SK-N-SH (cell line): Measurements from ENCODE around the gene DR1. TPM values are rescaled to one million over a fixed set of nuclear protein-coding genes. Genes with fewer than 3 reads are reported as not detected.
A peak's percentile ranks its signal among the peaks of the same experiment; 100 is the strongest.
"Not testable (repeated sequence)": the region's sequence is repeated elsewhere in the genome, so short reads cannot be mapped to it uniquely, and the experiment has no call there.

Source experiments
- CTCF ChIA-PET: fragments of 300-600, 350-600 bp; formaldehyde crosslinking; extraction: SDS; loops from one replicate; lab custom pipeline; 2021; lab: Yijun Ruan, JAX
- POLR2A ChIA-PET: fragments of 350-600 bp; sonication (Branson Sonifier 250); formaldehyde crosslinking; extraction: SDS; loops from one replicate; lab custom pipeline; 2020; ENCODE audit warnings: antibody characterized with exemption, inconsistent platforms; lab: Yijun Ruan, JAX
- DNase-seq: peaks from one replicate; pipeline ENCODE4 v3.0.0; 2012
- H2AFZ ChIP-seq: fragments of 200-600 bp; sonication (generic); 2 replicates; pipeline ENCODE4 v1.8.1; 2016; ENCODE audit warnings: antibody characterized with exemption, mild to moderate bottlenecking, low read depth
- H3F3A ChIP-seq: fragments of 200-600 bp; sonication (generic); replicated peaks from 2 replicates; pipeline ENCODE3; 2016; ENCODE audit warnings: antibody characterized with exemption, mild to moderate bottlenecking; ENCODE audit not compliant: insufficient read depth
- H3K27ac ChIP-seq, 2 experiments: fragments of 200-500 bp in 1 of 2; fragments of 200-600 bp in 1 of 2; sonication (Bioruptor generic) in 1 of 2; sonication (generic), shearing (Covaris generic) in 1 of 2; 2 replicates each; pipeline versions ENCODE4 v1.5.1 to v1.6.1; 2014 to 2016; ENCODE audit warnings: low read depth in 2 of 2, inconsistent platforms in 1 of 2, low read length in 1 of 2, mild to moderate bottlenecking in 1 of 2, mixed read lengths in 1 of 2
- H3K27me3 ChIP-seq: fragments of 200-600 bp; sonication (generic), shearing (Covaris generic); 2 replicates; pipeline ENCODE4 v1.6.1; 2016; ENCODE audit warnings: mixed run types; ENCODE audit not compliant: insufficient read depth
- H3K36me3 ChIP-seq, 2 experiments: fragments of 200-500 bp in 1 of 2; fragments of 200-600 bp in 1 of 2; sonication (Bioruptor generic) in 1 of 2; sonication (generic) in 1 of 2; replicated peaks in 1 of 2; 2 replicates each; pipeline versions ENCODE3 to v1.5.1; 2014 to 2016; ENCODE audit warnings: low read length in 1 of 2, mild to moderate bottlenecking in 1 of 2; ENCODE audit not compliant: insufficient read depth in 2 of 2, control insufficient read depth in 1 of 2
- H3K4me1 ChIP-seq, 2 experiments: fragments of 200-500 bp in 1 of 2; fragments of 200-600 bp in 1 of 2; sonication (Bioruptor generic) in 1 of 2; sonication (generic), shearing (Covaris generic) in 1 of 2; 2 replicates each; pipeline versions ENCODE4 v1.5.1 to v1.6.1; 2014 to 2016; ENCODE audit warnings: low read depth in 1 of 2, low read length in 1 of 2, mixed run types in 1 of 2; ENCODE audit not compliant: insufficient read depth in 2 of 2, control insufficient read depth in 1 of 2
- H3K4me2 ChIP-seq: fragments of 200-600 bp; sonication (generic), shearing (Covaris generic); 2 replicates; pipeline ENCODE4 v1.6.1; 2017; ENCODE audit warnings: mixed run types
- H3K4me3 ChIP-seq, 2 experiments: fragments of 200-500 bp in 1 of 2; fragments of 200-600 bp in 1 of 2; sonication (Bioruptor generic) in 1 of 2; sonication (generic), shearing (Covaris generic) in 1 of 2; 2 replicates each; pipeline versions ENCODE4 v1.5.1 to v1.8.1; 2014 to 2016; ENCODE audit warnings: low read depth in 2 of 2, inconsistent platforms in 1 of 2, low read length in 1 of 2, mild to moderate bottlenecking in 1 of 2, mixed read lengths in 1 of 2, moderate library complexity in 1 of 2
- H3K79me2 ChIP-seq: fragments of 200-600 bp; sonication (generic); 2 replicates; pipeline ENCODE4 v1.8.1; 2017; ENCODE audit warnings: mild to moderate bottlenecking; ENCODE audit not compliant: insufficient read depth
- H3K9ac ChIP-seq: fragments of 200-600 bp; sonication (generic); 2 replicates; pipeline ENCODE4 v1.6.1; 2017; ENCODE audit warnings: mixed run types
- H3K9me2 ChIP-seq: fragments of 200-600 bp; sonication (generic); 2 replicates; pipeline ENCODE4 v1.6.1; 2017; ENCODE audit warnings: mixed run types
- H3K9me3 ChIP-seq: fragments of 200-600 bp; sonication (generic); 2 replicates; pipeline ENCODE4 v1.6.1; 2017; ENCODE audit warnings: mixed run types, mild to moderate bottlenecking, moderate library complexity
- H4K20me1 ChIP-seq: fragments of 200-600 bp; sonication (generic); 2 replicates; pipeline ENCODE4 v1.6.1; 2017; ENCODE audit warnings: mild to moderate bottlenecking, mixed run types; ENCODE audit not compliant: insufficient read depth
- CHD2 ChIP-seq: fragments of 150-350 bp; IDR thresholded peaks from 2 replicates; pipeline ENCODE4 v1.6.1; 2018; ENCODE audit warnings: low read length; ENCODE audit not compliant: partially characterized antibody
- CTCF ChIP-seq: fragments of 200-600 bp; sonication (generic); IDR thresholded peaks from 2 replicates; pipeline ENCODE4 v1.6.1; 2017; ENCODE audit warnings: antibody characterized with exemption, mild to moderate bottlenecking, moderate library complexity
- EZH2phosphoT487 ChIP-seq: fragments of 200-600 bp; sonication (generic); IDR thresholded peaks from 2 replicates; pipeline ENCODE4 v1.6.1; 2017; ENCODE audit warnings: low read depth, mixed run types, mild to moderate bottlenecking, antibody characterized with exemption, moderate library complexity, borderline replicate concordance
- FOSL2 ChIP-seq: IDR thresholded peaks from 2 replicates; pipeline ENCODE4 v1.4.0; 2012; ENCODE audit warnings: low read depth, mild to moderate bottlenecking, moderate library complexity, borderline replicate concordance
- FOXM1 ChIP-seq: IDR thresholded peaks from 2 replicates; pipeline ENCODE4 v1.4.0; 2012; ENCODE audit warnings: low read depth, mild to moderate bottlenecking
- JUND ChIP-seq: IDR thresholded peaks from 2 replicates; pipeline ENCODE4 v1.4.0; 2012
- MEF2A ChIP-seq: IDR thresholded peaks from 2 replicates; pipeline ENCODE4 v1.4.0; 2012; ENCODE audit warnings: low read depth, borderline replicate concordance
- MXI1 ChIP-seq: IDR thresholded peaks from 2 replicates; pipeline ENCODE4 v1.6.1; 2012; ENCODE audit warnings: mild to moderate bottlenecking, low read depth, low read length, improper control_type of control experiment
- NRF1 ChIP-seq: IDR thresholded peaks from 2 replicates; pipeline ENCODE4 v1.6.1; 2012; ENCODE audit warnings: low read depth, mild to moderate bottlenecking, low read length
- RAD21 ChIP-seq: IDR thresholded peaks from 2 replicates; pipeline ENCODE4 v1.6.1; 2012; ENCODE audit warnings: mild to moderate bottlenecking, low read length
- RCOR1 ChIP-seq: fragments of 150-350 bp; IDR thresholded peaks from 2 replicates; pipeline ENCODE4 v1.6.1; 2017; ENCODE audit warnings: antibody characterized with exemption, low read length
- REST ChIP-seq: IDR thresholded peaks from 2 replicates; pipeline ENCODE4 v1.6.1; 2012; ENCODE audit warnings: mild to moderate bottlenecking, low read depth, low read length, moderate library complexity
- RXRA ChIP-seq: IDR thresholded peaks from 2 replicates; pipeline ENCODE4 v1.4.0; 2012; ENCODE audit warnings: low read depth, mild to moderate bottlenecking, borderline replicate concordance
- SMC3 ChIP-seq: IDR thresholded peaks from 2 replicates; pipeline ENCODE4 v1.6.1; 2012; ENCODE audit warnings: low read depth, low read length, improper control_type of control experiment
- YY1 ChIP-seq: IDR thresholded peaks from 2 replicates; pipeline ENCODE4 v1.4.0; 2012; ENCODE audit warnings: low read depth, mild to moderate bottlenecking
- ZBTB33 ChIP-seq: IDR thresholded peaks from 2 replicates; pipeline ENCODE4 v1.4.0; 2012; ENCODE audit warnings: low read depth, borderline replicate concordance
- WGBS: methylation state at CpG from one replicate; pipeline ENCODE4 v1.1.6; 2017; ENCODE audit warnings: low lambda C conversion rate; 5-methylcytosine and 5-hydroxymethylcytosine counted together
- polyA plus RNA-seq, 3 experiments: library from polyadenylated mRNA; depleted of rRNA; stranded (reverse); fragments of >200 nt; gene quantifications; 2 replicates each; pipeline ENCODE4 v1.2.3, GENCODE V29; 2012
- TF ChIP-seq, protein P1 (sequence below): fragments of 150-350 bp; IDR thresholded peaks from 2 replicates; pipeline ENCODE4 v1.6.1; 2017; ENCODE audit warnings: antibody characterized with exemption, low read length, low read depth, borderline replicate concordance

The DR1 gene
- polyA plus RNA-seq, 1 of the 3 experiments (the other 2 are of a cell fraction), result 12.8 TPM

DNA sequence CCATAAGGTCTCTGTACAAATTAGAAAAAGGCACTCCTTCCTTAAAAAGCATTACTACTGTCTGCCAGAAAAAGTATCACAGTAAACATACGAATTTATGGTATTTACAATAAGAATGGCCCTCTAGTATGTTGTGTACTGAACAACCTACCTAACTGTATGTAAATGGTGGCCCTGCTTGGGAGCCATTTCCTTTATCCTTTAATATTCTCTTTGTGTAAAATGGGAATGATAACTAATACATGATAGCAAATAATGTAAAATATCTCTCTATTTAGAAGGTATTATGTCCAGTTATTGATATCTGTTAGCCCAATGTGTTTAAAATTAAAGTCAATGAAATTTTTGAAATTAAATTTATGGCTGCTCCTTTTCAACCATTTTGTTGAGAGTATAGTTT is 5.2 kb downstream of the DR1 start:
- Histone ChIP-seq H4K20me1 (peaks cover 42% of the 10 kb centered on the region), H3K27ac (no peak overlapping the region; a peak in 1 of 4 replicates), H3K9ac (no peak overlapping the region), H3K9me2 (no peaks in the 10 kb centered on the region), H3K4me3 (no peak overlapping the region), H3F3A (peaks cover 22% of the 10 kb centered on the region), H3K27me3 (no peaks in the 10 kb centered on the region), H3K9me3 (no peaks in the 10 kb centered on the region), H2AFZ (no peak overlapping the region), H3K4me1 (peaks cover 9 to 35% of the 10 kb centered on the region in 2 experiments; a peak in 3 of 4 replicates), H3K79me2 (peaks cover 100% of the 10 kb centered on the region), H3K36me3 (peaks cover 45 to 54% of the 10 kb centered on the region in 2 experiments), H3K4me2 (0 out of 2 replicates have a peak overlapping the region, but pooled peaks have one; percentile 83)
- TF ChIP-seq SMC3 (no peak), RAD21 (no peak), REST (no peak), EZH2phosphoT487 (no peak), NRF1 (no peak), RCOR1 (no peak), ZBTB33 (no peak), RXRA (no peak), CTCF (no peak), MXI1 (no peak), FOXM1 (no peak), YY1 (no peak), JUND (no peak), CHD2 (no peak), MEF2A (no peak), FOSL2 (no peak)
- TF ChIP-seq, protein P1, sequence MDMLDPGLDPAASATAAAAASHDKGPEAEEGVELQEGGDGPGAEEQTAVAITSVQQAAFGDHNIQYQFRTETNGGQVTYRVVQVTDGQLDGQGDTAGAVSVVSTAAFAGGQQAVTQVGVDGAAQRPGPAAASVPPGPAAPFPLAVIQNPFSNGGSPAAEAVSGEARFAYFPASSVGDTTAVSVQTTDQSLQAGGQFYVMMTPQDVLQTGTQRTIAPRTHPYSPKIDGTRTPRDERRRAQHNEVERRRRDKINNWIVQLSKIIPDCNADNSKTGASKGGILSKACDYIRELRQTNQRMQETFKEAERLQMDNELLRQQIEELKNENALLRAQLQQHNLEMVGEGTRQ, result no peak
- DNase-seq, result no peak
- ChIA-PET POLR2A (no interaction called here), CTCF (interaction anchor here (0.6 to 0.7 kb wide), 2 partner anchors 47 to 243 kb away, joined by 3 to 4 read pairs; no protein-coding TSS in a partner anchor)
- 100% methylated on average over 1 of the region's 1 CpG for WGBS

- not testable (repeated sequence) for DNase-seq
These were observed 5.6 kb downstream of the DR1 start for GRCh38 chr1:93351346-93351745.

More at GRCh38 chr1:93351346-93351745, 5.6 kb downstream of the DR1 start:
- CTCF ChIA-PET, result interaction anchor here (1.0 to 1.3 kb wide), 2 partner anchors 47 to 493 kb away, joined by 3 read pairs; no protein-coding TSS in a partner anchor
- peaks cover 42% of the 10 kb centered on the region for H4K20me1 ChIP-seq
- peaks cover 100% of the 10 kb centered on the region for H3K79me2 ChIP-seq
- peaks cover 9 to 35% of the 10 kb centered on the region in 2 experiments; a peak in 3 of 4 replicates for H3K4me1 ChIP-seq
- 94% methylated on average over 7 of the region's 7 CpGs for WGBS
- H3K27me3 ChIP-seq, H3K9me3 ChIP-seq, H3K27ac ChIP-seq, H2AFZ ChIP-seq, POLR2A ChIA-PET, H3K4me3 ChIP-seq, H3K9ac ChIP-seq, H3K9me2 ChIP-seq, H3K4me2 ChIP-seq: not testable (repeated sequence)
- H3F3A ChIP-seq, result peaks cover 22% of the 10 kb centered on the region
- H3K36me3 ChIP-seq, result peaks cover 49 to 59% of the 10 kb centered on the region in 2 experiments
